K562 (cell line): Measurements from ENCODE around the gene ODR4. TPM values are rescaled to one million over a fixed set of nuclear protein-coding genes. Genes with fewer than 3 reads are reported as not detected.

Experiments
- ATAC-seq: fragments of 200-7000 bp; cut with Tn5 transposase; 3 replicates; pipeline ENCODE4 v1.9.1; 2020; ENCODE audit warnings: moderate library complexity
- BruUV-seq: library from RNA; stranded (reverse); fragments of 400-500 nt; replicated peaks from 2 replicates; lab custom pipeline; 2021; lab: Mats Ljungman, UMichigan
- CTCF ChIA-PET: fragments of 300-600 bp; formaldehyde crosslinking; extraction: SDS; loops from one replicate; lab custom pipeline; 2021; ENCODE audit warnings: low intra/inter-chr PET ratio; lab: Yijun Ruan, JAX
- POLR2A ChIA-PET: fragments of 300-600, 350-650 bp; sonication (Branson Sonifier 250); formaldehyde crosslinking; extraction: SDS; loops from one replicate; lab custom pipeline; 2021; ENCODE audit warnings: antibody characterized with exemption, inconsistent platforms; lab: Yijun Ruan, JAX
- DNase-seq, 4 experiments: peaks; one replicate each; pipeline versions ENCODE4 v3.0.0 to v3.0.0-alpha.2; 2011 to 2018; ENCODE audit warnings: low spot score in 3 of 4, mixed read lengths in 3 of 4; ENCODE audit errors: extremely low read depth in 1 of 4
- FAIRE-seq: peaks from 2 replicates; lab custom pipeline; 2011; peaks lifted over from hg19 to GRCh38; lab: Jason Lieb, UNC
- H2AFZ ChIP-seq: 2 replicates; pipeline ENCODE4 v1.6.0; 2011; ENCODE audit warnings: low read depth, low read length, control low read depth, inconsistent platforms
- H3K27ac ChIP-seq: fragments of 200-600 bp; 3 replicates; pipeline ENCODE4 v1.8.0; 2011; ENCODE audit warnings: low read depth, mild to moderate bottlenecking, control low read depth, inconsistent platforms, low read length, moderate library complexity, mixed read lengths; ENCODE audit errors: extremely low read depth
- H3K27me3 ChIP-seq, 2 experiments: fragments of 300-600 bp in 1 of 2; 2 replicates in 1 of 2; 3 replicates in 1 of 2; pipeline versions ENCODE4 v1.6.0 to v1.8.0; 2011; ENCODE audit warnings: inconsistent platforms in 2 of 2, low read length in 2 of 2, mild to moderate bottlenecking in 1 of 2, mixed read lengths in 1 of 2, moderate library complexity in 1 of 2; ENCODE audit not compliant: control insufficient read depth in 2 of 2, insufficient read depth in 2 of 2
- H3K36me3 ChIP-seq: fragments of 300-600 bp; 3 replicates; pipeline ENCODE4 v1.8.0; 2011; ENCODE audit warnings: mild to moderate bottlenecking, low read length, inconsistent platforms; ENCODE audit not compliant: control insufficient read depth, insufficient read depth
- H3K4me1 ChIP-seq, 2 experiments: fragments of 200-600 bp in 1 of 2; replicated peaks in 1 of 2; 2 replicates in 1 of 2; 3 replicates in 1 of 2; pipeline versions ENCODE4 v1.5.1 to v1.8.0; 2011; ENCODE audit warnings: inconsistent platforms in 2 of 2, low read length in 2 of 2, mild to moderate bottlenecking in 1 of 2, mixed read lengths in 1 of 2, moderate library complexity in 1 of 2; ENCODE audit not compliant: control insufficient read depth in 2 of 2, insufficient read depth in 2 of 2
- H3K4me2 ChIP-seq: 2 replicates; pipeline ENCODE4 v1.6.1; 2011; ENCODE audit warnings: low read length, control low read depth, inconsistent platforms, mixed read lengths; ENCODE audit not compliant: insufficient read depth
- H3K4me3 ChIP-seq: fragments of 200-600 bp; sonication (generic), shearing (Covaris generic); 2 replicates; pipeline ENCODE4 v1.5.1; 2016; ENCODE audit warnings: control low read depth, inconsistent platforms
- H3K79me2 ChIP-seq: fragments of 200-600 bp; 3 replicates; pipeline ENCODE4 v1.8.0; 2011; ENCODE audit warnings: low read length, inconsistent platforms; ENCODE audit not compliant: control insufficient read depth, insufficient read depth
- H3K9ac ChIP-seq, 2 experiments: 2 replicates each; pipeline versions ENCODE4 v1.6.0 to v1.6.1; 2011; ENCODE audit warnings: low read depth in 2 of 2, low read length in 2 of 2, control low read depth in 1 of 2, inconsistent platforms in 1 of 2, mild to moderate bottlenecking in 1 of 2, mixed read lengths in 1 of 2; ENCODE audit not compliant: insufficient read depth in 1 of 2
- H3K9me1 ChIP-seq: one replicate; pipeline ENCODE4 v1.6.0; 2011; ENCODE audit warnings: inconsistent platforms, mild to moderate bottlenecking, low read length, moderate library complexity; ENCODE audit not compliant: control insufficient read depth, insufficient read depth
- H3K9me3 ChIP-seq: replicated peaks from 2 replicates; pipeline ENCODE4 v1.5.1; 2011; ENCODE audit warnings: low read depth, low read length, inconsistent platforms; ENCODE audit not compliant: control insufficient read depth, insufficient read depth
- H4K20me1 ChIP-seq: replicated peaks from 2 replicates; pipeline ENCODE4 v1.6.1; 2011; ENCODE audit warnings: low read length, inconsistent platforms, mixed read lengths; ENCODE audit not compliant: control insufficient read depth, insufficient read depth
- EP400 ChIP-seq: fragments of 450-650 bp; IDR thresholded peaks from 2 replicates; pipeline ENCODE4 v1.6.1; 2017; ENCODE audit warnings: antibody characterized with exemption, mild to moderate bottlenecking, moderate library complexity
- HDAC6 ChIP-seq: IDR thresholded peaks from 2 replicates; pipeline ENCODE4 v1.6.1; 2012; ENCODE audit warnings: low read depth, mild to moderate bottlenecking, control low read depth, inconsistent platforms, low read length, moderate library complexity
- MEF2D ChIP-seq: conservative IDR thresholded peaks from 2 replicates; pipeline ENCODE4 v1.6.1; 2016; ENCODE audit warnings: low read depth, missing genetic modification characterization, missing compliant biosample characterization
- NR3C1 ChIP-seq: sonication (generic); formaldehyde crosslinking; IDR thresholded peaks from 2 replicates; pipeline ENCODE4 v1.8.1; 2022; ENCODE audit warnings: missing genetic modification reagents
- SP2 ChIP-seq: IDR thresholded peaks from 2 replicates; pipeline ENCODE4 v1.6.1; 2011; ENCODE audit warnings: mild to moderate bottlenecking, low read depth, low read length, moderate library complexity; ENCODE audit not compliant: poor library complexity, severe bottlenecking; ENCODE audit errors: extremely low read depth
- ZC3H11A ChIP-seq: IDR thresholded peaks from 2 replicates; pipeline ENCODE4 v1.6.1; 2012; ENCODE audit warnings: low read depth, low read length, improper control_type of control experiment
- ZNF143 ChIP-seq: sonication (generic); formaldehyde crosslinking; IDR thresholded peaks from 2 replicates; pipeline ENCODE4 v1.9.0; 2022; ENCODE audit warnings: mild to moderate bottlenecking, missing genetic modification reagents
- ZNF316 ChIP-seq: fragments of 450-650 bp; IDR thresholded peaks from 2 replicates; pipeline ENCODE4 v1.6.1; 2016
- ZNF507 ChIP-seq: conservative IDR thresholded peaks from 2 replicates; pipeline ENCODE4 v1.6.1; 2017; ENCODE audit warnings: missing genetic modification characterization, missing compliant biosample characterization
- ZNF644 ChIP-seq: fragments of 200-800 bp; sonication (Bioruptor generic); IDR thresholded peaks from 2 replicates; pipeline ENCODE4 v1.6.1; 2016; ENCODE audit warnings: low read depth, missing genetic modification characterization, missing compliant biosample characterization
- ZNF830 ChIP-seq: fragments of 250-450 bp; sonication (Bioruptor Pico); IDR thresholded peaks from 2 replicates; pipeline ENCODE4 v1.5.0; 2021; ENCODE audit warnings: mild to moderate bottlenecking
- in situ Hi-C: fragments of 300-500 bp; cut with MboI; formaldehyde crosslinking; loops from 4 replicates; pipeline ENCODE4 v1.15.0; 2018; ENCODE audit warnings: inconsistent platforms, mixed read lengths
- intact Hi-C: fragments of 100-400 bp; cut with micrococcal nuclease; formaldehyde crosslinking; loops from 2 replicates; pipeline ENCODE4 v1.14.2; 2022
- polyA plus RNA-seq, 8 experiments: library from polyadenylated mRNA; depleted of rRNA in 4 of 8; stranded (reverse) in 5 of 8; unstranded in 3 of 8; fragments of >200 nt; fragmentation: Nextera tagmentation in 2 of 8; fragmentation: Illumina TruSeq in 1 of 8; extraction: Ambion mirVana in 2 of 8; extraction: Trizol in 1 of 8; gene quantifications; 2 replicates each; pipeline versions ENCODE4 v1.2.1 to v1.2.3, GENCODE V29; 2011 to 2014; ENCODE audit warnings: inconsistent platforms in 1 of 8, missing spikeins in 1 of 8
- total RNA-seq, 7 experiments: library from RNA; depleted of rRNA in 6 of 7; stranded (reverse); fragments of >200 nt in 6 of 7; fragmentation: Illumina TruSeq in 2 of 7; extraction: Trizol in 2 of 7; gene quantifications; 2 replicates each; pipeline versions ENCODE4 v1.2.1 to v1.2.3, GENCODE V29; 2011 to 2021; ENCODE audit warnings: low replicate concordance in 1 of 7
- TF ChIP-seq, protein P1 (sequence below): IDR thresholded peaks from 3 replicates; pipeline ENCODE4 v1.6.1; 2011; ENCODE audit warnings: borderline replicate concordance, mild to moderate bottlenecking, moderate library complexity; ENCODE audit not compliant: insufficient read length; ENCODE audit errors: extremely low read depth

ODR4 gene
- total and polyA plus RNA-seq, 9 of the 15 experiments (the other 6 are each of a cell fraction or from before 2014, with no cell fraction given), result 23.1 to 63.9 (median 44.1) TPM

DNA sequence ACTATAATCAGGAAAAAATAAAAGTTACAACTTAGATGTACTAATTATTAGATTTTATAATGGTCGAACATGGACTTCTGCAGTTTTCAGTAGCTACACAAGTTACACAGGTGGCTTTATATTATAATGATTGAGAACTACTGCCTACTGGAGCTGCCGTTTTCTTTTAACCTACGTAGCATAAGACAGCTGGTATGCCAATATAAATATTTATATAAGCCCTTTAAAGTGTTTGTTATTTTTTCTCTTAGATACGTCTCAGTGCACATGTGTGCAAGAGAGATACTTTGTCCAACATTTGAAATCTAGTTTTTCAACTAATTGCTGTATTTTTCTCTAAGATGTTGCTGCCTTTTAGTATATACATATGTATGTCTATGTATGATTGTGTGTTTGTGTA lies 42.9 kb downstream of the ODR4 start (continued):
- TF ChIP-seq ZNF143, result no peak
- TF ChIP-seq, all 486 proteins: peak for 0

DNA sequence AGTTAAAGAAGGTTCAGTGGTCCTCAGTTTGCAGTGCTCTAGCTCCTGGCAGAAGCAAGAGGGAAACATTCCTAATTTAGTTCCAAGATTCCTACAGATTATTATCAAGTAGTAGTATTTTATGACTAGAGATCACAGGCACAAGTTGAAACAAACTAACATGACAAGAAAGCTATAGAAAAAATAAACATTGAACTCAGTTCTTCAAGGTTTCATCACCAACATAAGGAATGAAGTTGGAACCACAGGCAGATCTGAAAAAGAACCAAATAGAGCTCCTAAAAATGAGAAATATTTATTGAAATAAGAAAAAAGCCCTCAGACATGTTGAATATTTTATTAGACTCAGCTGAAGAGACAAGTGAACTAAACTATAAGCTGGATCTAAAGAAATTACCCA lies 44.7 kb downstream of the ODR4 start:
- H3K4me2 ChIP-seq, result no peak overlapping the region
- no peaks in the 10 kb centered on the region for H3K4me1 ChIP-seq
- DNase-seq (no peak), FAIRE-seq (no peak), ATAC-seq (no peak)
- no peaks in the 10 kb centered on the region for H3K79me2 ChIP-seq
- ChIA-PET POLR2A (interaction anchor here (1.5 kb wide), 1 partner anchor 11 kb away, joined by 5 read pairs; no protein-coding TSS in a partner anchor), CTCF (no interaction called here)
- H3K9me3 ChIP-seq, result no peaks in the 10 kb centered on the region
- no peaks in the 10 kb centered on the region for H4K20me1 ChIP-seq
- peaks cover 36% of the 10 kb centered on the region for H3K36me3 ChIP-seq
- no peak overlapping the region for H3K27ac ChIP-seq
- H2AFZ ChIP-seq, result no peak overlapping the region
- in situ Hi-C loops, result no loop called here
- no peak for TF ChIP-seq NR3C1 (CRISPR knock-in tag)
- TF ChIP-seq MEF2D (tag), result no peak
- TF ChIP-seq HDAC6, result no peak
- TF ChIP-seq ZNF507 (tag), result no peak
- TF ChIP-seq ZC3H11A, result no peak
- no peak for TF ChIP-seq EP400
- no peak for TF ChIP-seq ZNF830
- TF ChIP-seq ZNF316, result no peak
- TF ChIP-seq ZNF644 (tag), result no peak
- TF ChIP-seq, protein P1, sequence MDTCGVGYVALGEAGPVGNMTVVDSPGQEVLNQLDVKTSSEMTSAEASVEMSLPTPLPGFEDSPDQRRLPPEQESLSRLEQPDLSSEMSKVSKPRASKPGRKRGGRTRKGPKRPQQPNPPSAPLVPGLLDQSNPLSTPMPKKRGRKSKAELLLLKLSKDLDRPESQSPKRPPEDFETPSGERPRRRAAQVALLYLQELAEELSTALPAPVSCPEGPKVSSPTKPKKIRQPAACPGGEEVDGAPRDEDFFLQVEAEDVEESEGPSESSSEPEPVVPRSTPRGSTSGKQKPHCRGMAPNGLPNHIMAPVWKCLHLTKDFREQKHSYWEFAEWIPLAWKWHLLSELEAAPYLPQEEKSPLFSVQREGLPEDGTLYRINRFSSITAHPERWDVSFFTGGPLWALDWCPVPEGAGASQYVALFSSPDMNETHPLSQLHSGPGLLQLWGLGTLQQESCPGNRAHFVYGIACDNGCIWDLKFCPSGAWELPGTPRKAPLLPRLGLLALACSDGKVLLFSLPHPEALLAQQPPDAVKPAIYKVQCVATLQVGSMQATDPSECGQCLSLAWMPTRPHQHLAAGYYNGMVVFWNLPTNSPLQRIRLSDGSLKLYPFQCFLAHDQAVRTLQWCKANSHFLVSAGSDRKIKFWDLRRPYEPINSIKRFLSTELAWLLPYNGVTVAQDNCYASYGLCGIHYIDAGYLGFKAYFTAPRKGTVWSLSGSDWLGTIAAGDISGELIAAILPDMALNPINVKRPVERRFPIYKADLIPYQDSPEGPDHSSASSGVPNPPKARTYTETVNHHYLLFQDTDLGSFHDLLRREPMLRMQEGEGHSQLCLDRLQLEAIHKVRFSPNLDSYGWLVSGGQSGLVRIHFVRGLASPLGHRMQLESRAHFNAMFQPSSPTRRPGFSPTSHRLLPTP, result no peak
- no peak for TF ChIP-seq SP2
- H3K27me3 ChIP-seq, result no peaks in the 10 kb centered on the region
- no TSS peak for BruUV-seq
- H3K9ac ChIP-seq, result no peak overlapping the region
- intact Hi-C loops, result no loop called here
- H3K4me3 ChIP-seq, result no peak overlapping the region
- H3K9me1 ChIP-seq, result no peaks in the 10 kb centered on the region
